GM21619 (cell line): ENCODE results near the gene SRP14.
A peak's percentile ranks its signal among the peaks of the same experiment; 100 is the strongest.

Experiments
- ATAC-seq: cut with Tn5 transposase; IDR thresholded peaks from one replicate; pipeline ENCODE4 v1.9.1; 2021; ENCODE audit not compliant: unreplicated experiment

SRP14 gene

GRCh38 chr15:40069178-40070165, 30.5 kb upstream of the SRP14 start:
- ATAC-seq, result peak; percentile 76

- no peak for ATAC-seq
Measured at GRCh38 chr15:40067921-40068624, 29.1 kb upstream of the SRP14 start.

- ATAC-seq, result no peak
Measured at GRCh38 chr15:40066589-40066988, 27.6 kb upstream of the SRP14 start.

GRCh38 chr15:40065166-40065565, 26.2 kb upstream of the SRP14 start:
- ATAC-seq, result no peak

- ATAC-seq, result peak; percentile 41
Measured at GRCh38 chr15:40064231-40064894, 25.4 kb upstream of the SRP14 start.

GRCh38 chr15:40063563-40064011, 24.6 kb upstream of the SRP14 start:
- ATAC-seq, result no peak

DNA sequence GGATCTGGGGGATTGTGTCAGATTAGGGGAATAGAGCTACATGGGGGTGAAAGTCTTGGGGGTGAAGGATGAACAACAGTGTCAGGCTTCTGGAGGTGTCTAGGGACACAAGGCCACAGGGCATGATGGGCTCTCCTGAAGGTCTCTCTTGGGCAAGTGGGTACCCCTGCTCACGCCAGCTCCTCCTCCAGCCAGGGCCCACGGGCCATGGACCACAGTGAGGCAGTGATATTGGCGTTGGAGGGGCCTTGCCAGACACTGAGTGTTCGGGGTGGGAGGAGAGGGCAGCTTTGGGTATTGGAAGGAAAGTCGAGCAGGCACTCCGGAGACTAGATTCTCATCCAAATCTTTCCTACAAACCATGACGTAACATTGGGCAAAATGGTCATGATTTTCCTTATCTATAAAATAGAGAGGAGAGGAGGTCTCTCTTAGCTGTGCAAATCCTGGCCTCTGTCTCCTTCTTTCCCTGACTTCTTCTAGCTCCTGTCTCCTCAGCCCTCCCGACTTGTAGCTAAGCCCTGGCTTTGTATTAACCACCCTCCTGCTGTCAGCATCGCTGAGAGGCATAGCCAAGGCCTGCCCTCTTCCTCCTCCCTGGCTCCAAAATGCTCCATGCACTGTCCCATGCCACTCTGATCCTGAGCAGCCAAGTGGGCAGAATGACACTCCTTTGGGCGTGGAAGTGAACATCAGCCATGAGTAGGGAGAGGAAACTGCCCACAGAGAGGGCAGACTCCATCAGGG, 24.0 kb upstream of the SRP14 start:
- no peak for ATAC-seq

DNA sequence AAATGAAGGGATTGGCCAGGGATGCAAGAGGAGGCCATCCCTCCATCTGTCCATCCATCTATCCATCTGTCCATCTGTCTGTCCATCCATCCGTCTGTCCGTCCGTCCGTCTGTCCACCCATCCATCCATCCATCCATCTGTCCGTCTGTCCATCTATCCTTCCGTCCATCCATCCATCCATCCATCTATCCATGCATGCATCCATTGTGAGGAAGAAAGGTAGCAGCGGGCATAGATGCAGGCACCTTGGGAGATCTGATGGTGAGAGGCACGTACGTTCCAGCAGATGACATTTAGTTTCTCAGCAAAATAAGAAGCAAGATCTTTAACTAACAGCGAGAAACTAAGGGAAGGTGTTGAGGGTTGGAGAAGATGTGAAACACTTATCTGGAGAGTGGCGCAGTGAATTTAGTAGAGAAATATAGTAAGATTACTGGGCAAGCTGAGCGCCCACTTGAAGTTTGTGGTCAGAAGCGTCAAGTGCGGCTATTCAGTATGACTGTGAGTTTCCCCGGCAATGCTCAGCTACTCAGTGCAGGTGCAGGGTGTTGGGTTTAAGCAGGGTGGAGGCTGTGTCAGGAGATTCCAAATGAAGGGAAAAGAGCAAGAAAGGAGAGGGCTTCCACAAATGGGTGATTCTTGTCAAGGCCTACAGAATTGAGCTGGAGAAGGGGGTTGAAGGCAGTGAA, 22.4 kb upstream of the SRP14 start:
- ATAC-seq, result no peak

DNA sequence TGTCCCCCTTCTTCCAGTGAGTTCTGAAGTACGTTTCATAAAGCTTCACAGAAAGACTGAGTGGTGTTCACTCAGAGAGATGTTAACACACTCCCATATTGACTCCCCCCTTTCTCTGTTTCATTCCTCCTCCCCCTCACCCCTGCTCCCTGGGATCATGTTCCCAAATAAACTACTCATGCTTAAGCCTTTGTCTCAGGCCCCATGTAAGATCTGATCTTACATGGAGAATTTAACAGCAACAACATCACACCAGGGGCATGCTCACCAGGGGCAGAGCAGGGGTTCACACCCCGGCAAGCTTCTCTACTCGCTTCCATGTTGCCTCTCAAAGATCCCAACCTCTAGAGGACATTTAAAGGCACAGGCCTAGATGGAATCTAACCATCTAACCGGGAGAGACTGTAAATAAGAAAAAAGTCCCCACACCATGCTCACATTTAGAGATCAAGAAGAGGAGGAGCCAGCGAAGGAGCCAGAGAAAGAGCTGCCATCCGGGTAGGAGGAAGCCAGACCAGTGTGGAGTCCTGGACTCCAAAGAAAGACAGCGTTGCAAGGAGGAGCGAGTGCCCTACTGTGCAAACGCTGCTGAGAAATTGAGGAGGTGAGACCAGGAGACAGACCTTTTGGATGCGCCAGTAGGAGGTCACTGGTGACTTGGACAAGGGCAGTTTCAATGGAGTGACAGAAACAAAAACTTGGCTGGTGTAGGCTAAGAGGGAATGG, 21.4 kb upstream of the SRP14 start:
- ATAC-seq, result no peak

- no peak for ATAC-seq
Measured at GRCh38 chr15:40059821-40060220, 20.8 kb upstream of the SRP14 start.

GRCh38 chr15:40058476-40059140, 19.6 kb upstream of the SRP14 start:
- ATAC-seq, result no peak

DNA sequence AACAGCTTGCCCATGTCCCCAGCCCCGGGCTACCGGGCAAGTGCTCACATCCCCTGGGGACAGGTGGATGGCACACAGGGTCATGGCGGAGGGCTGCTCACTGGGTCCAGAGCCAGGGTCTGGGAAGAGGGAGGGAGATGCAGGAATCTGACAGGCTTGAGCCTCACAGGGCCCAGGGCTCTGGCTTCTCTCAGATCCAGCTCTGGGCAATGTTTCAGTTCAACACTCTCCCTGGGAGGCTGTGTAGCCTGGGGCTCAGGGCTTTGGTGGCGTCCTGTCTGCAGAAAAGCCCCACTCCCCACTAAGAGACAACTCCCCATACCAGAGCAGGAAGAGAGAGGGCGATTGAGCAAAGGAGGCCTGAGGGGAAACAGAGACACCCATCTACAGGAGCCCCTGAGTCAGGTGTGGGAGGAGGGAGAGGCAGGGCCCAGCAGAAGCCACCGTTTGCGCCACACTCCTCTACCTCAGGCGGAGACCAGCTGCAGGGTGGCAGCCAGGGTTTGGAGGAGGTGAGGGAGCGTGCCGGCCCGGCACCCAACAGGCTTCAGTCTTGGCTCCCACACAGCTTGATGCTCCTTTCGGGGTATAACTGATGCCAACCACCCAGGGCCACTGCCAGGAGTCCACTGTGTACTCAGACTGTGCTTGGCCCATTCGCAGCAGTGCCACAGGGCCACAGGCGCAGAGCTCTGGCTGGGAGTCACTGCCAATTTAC, 16.8 kb upstream of the SRP14 start:
- ATAC-seq, result no peak

- peak; percentile 72 for ATAC-seq
Measured at GRCh38 chr15:40054855-40055575, 16.0 kb upstream of the SRP14 start.

DNA sequence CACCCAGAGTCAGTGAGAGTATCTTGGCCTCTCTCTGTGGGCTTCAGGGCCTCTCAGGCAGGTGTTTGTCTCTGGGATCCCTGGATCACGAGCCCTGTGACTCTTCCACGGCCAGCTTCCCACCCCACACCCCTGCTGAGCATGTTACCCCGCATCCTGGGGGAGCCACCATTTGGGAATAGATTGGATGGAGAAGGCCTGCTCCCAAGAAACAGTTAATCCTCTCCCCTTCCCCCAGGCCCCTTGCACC, 15.5 kb upstream of the SRP14 start:
- peak; percentile 46 for ATAC-seq

GRCh38 chr15:40053831-40054604, 15.0 kb upstream of the SRP14 start:
- peak; percentile 29 for ATAC-seq

- ATAC-seq, result no peak
Measured at GRCh38 chr15:40053079-40053830, 14.3 kb upstream of the SRP14 start.
